ENCODE results near the gene CD164. TPM values are rescaled to one million over a fixed set of nuclear protein-coding genes. Genes with fewer than 3 reads are reported as not detected.
"Not testable (repeated sequence)": the region's sequence is repeated elsewhere in the genome, so short reads cannot be mapped to it uniquely, and the experiment has no call there.

Gene CD164
- polyA plus RNA-seq, 1 donor from 2014 or later = 215 TPM

- Mint-ChIP-seq H3K36me3 (no peaks in the 10 kb centered on the region), H3K27me3 (no peaks in the 10 kb centered on the region)
These were observed 6.0 kb upstream of the CD164 start for GRCh38 chr6:109388265-109388664.

GRCh38 chr6:109383438-109383940 is 1.2 kb upstream of the CD164 start:
- H3K27me3 Mint-ChIP-seq = no peaks in the 10 kb centered on the region
- peaks cover 20 to 30% (median 27%) of the 10 kb centered on the region in 3 donors for H3K4me1 Mint-ChIP-seq
- peak overlapping the region; percentile 94 to 99 (median 98) for H3K4me3 Mint-ChIP-seq
- H3K9me3 Mint-ChIP-seq = peaks cover 0 to 2% (median 0%) of the 10 kb centered on the region in 3 donors
- H3K27ac Mint-ChIP-seq = peak overlapping the region; percentile 99 to 100 (median 100)
- H3K36me3 Mint-ChIP-seq = no peaks in the 10 kb centered on the region

More at GRCh38 chr6:109388265-109388664, 6.0 kb upstream of the CD164 start:
- H3K9me3 Mint-ChIP-seq = no peaks in the 10 kb centered on the region
- H3K27ac Mint-ChIP-seq = no peak overlapping the region
- peaks cover 0 to 9% (median 6%) of the 10 kb centered on the region in 3 donors for H3K4me1 Mint-ChIP-seq
- no peak overlapping the region for H3K4me3 Mint-ChIP-seq

GRCh38 chr6:109382576-109383437 is 540 bp upstream of the CD164 start:
- Mint-ChIP-seq H3K4me3 (peak overlapping the region; percentile 94 to 99 (median 98)), H3K27ac (peak overlapping the region; percentile 99 to 100 (median 100)), H3K27me3 (no peaks in the 10 kb centered on the region), H3K9me3 (peaks cover 0 to 2% (median 0%) of the 10 kb centered on the region in 3 donors), H3K4me1 (peaks cover 26 to 37% (median 28%) of the 10 kb centered on the region in 3 donors), H3K36me3 (no peaks in the 10 kb centered on the region)

- no peaks in the 10 kb centered on the region for H3K27me3 Mint-ChIP-seq
- H3K4me3 Mint-ChIP-seq = peak overlapping the region; percentile 91 to 99 (median 98)
- H3K4me1 Mint-ChIP-seq = peaks cover 31 to 46% (median 35%) of the 10 kb centered on the region in 3 donors
- H3K9me3 Mint-ChIP-seq = peaks cover 0 to 2% (median 0%) of the 10 kb centered on the region in 3 donors
- no peaks in the 10 kb centered on the region for H3K36me3 Mint-ChIP-seq
- H3K27ac Mint-ChIP-seq = peak overlapping the region; percentile 94 to 100 (median 100)
These were observed 1.1 kb downstream of the CD164 start for GRCh38 chr6:109381061-109381746.

- H3K4me1 Mint-ChIP-seq = peaks cover 35 to 49% (median 40%) of the 10 kb centered on the region in 3 donors
These were observed 2.6 kb downstream of the CD164 start for GRCh38 chr6:109379711-109380110.

GRCh38 chr6:109377717-109378116 is 4.5 kb downstream of the CD164 start:
- peaks cover 6% of the 10 kb centered on the region for H3K36me3 Mint-ChIP-seq
- H3K27ac Mint-ChIP-seq = peak overlapping the region in 1 of 3 donors; percentile 9
- H3K9me3 Mint-ChIP-seq = peaks cover 0 to 2% (median 0%) of the 10 kb centered on the region in 3 donors
- H3K27me3 Mint-ChIP-seq = no peaks in the 10 kb centered on the region
- peak overlapping the region; percentile 2 to 56 (median 38) for H3K4me3 Mint-ChIP-seq
- H3K4me1 Mint-ChIP-seq = peaks cover 50 to 58% (median 57%) of the 10 kb centered on the region in 3 donors

More at GRCh38 chr6:109379711-109380110, 2.6 kb downstream of the CD164 start:
- Mint-ChIP-seq H3K27me3 (no peaks in the 10 kb centered on the region), H3K4me3 (peak overlapping the region; percentile 82 to 99 (median 92)), H3K9me3 (peaks cover 0 to 2% (median 0%) of the 10 kb centered on the region in 3 donors), H3K27ac (peak overlapping the region in 2 of 3 donors; percentile 76 to 87), H3K36me3 (peaks cover under 1% of the 10 kb centered on the region)

GRCh38 chr6:109374326-109374892 is 7.9 kb downstream of the CD164 start:
- Mint-ChIP-seq H3K9me3 (no peaks in the 10 kb centered on the region), H3K27me3 (no peaks in the 10 kb centered on the region), H3K4me1 (peaks cover 43 to 60% (median 51%) of the 10 kb centered on the region in 3 donors), H3K4me3 (peak overlapping the region in 2 of 4 donors; percentile 18 to 82), H3K27ac (peak overlapping the region; percentile 28 to 77 (median 67)), H3K36me3 (peaks cover 6% of the 10 kb centered on the region)

- no peaks in the 10 kb centered on the region for H3K27me3 Mint-ChIP-seq
- peaks cover 38 to 54% (median 44%) of the 10 kb centered on the region in 3 donors for H3K4me1 Mint-ChIP-seq
- no peaks in the 10 kb centered on the region for H3K9me3 Mint-ChIP-seq
- peak overlapping the region in 3 of 4 donors; percentile 4 to 82 (median 69) for H3K4me3 Mint-ChIP-seq
- peak overlapping the region in 2 of 3 donors; percentile 28 to 85 for H3K27ac Mint-ChIP-seq
- peaks cover 6% of the 10 kb centered on the region for H3K36me3 Mint-ChIP-seq
These were observed 8.5 kb downstream of the CD164 start for GRCh38 chr6:109373762-109374161.

GRCh38 chr6:109373331-109373730 is 8.9 kb downstream of the CD164 start:
- peak overlapping the region in 2 of 3 donors; percentile 28 to 85 for H3K27ac Mint-ChIP-seq
- no peaks in the 10 kb centered on the region for H3K27me3 Mint-ChIP-seq
- H3K4me1 Mint-ChIP-seq = peaks cover 37 to 51% (median 44%) of the 10 kb centered on the region in 3 donors
- H3K9me3 Mint-ChIP-seq = no peaks in the 10 kb centered on the region
- H3K4me3 Mint-ChIP-seq = peak overlapping the region in 2 of 4 donors; percentile 24 to 69
- peaks cover 6% of the 10 kb centered on the region for H3K36me3 Mint-ChIP-seq

GRCh38 chr6:109372130-109372529 is 10.1 kb downstream of the CD164 start:
- Mint-ChIP-seq H3K4me1 (peaks cover 27 to 41% (median 39%) of the 10 kb centered on the region in 3 donors), H3K27ac (peak overlapping the region in 1 of 3 donors; percentile 14), H3K36me3 (peaks cover 6% of the 10 kb centered on the region), H3K9me3 (no peaks in the 10 kb centered on the region), H3K27me3 (no peaks in the 10 kb centered on the region), H3K4me3 (peak overlapping the region in 1 of 4 donors; percentile 17)

GRCh38 chr6:109370792-109371191 is 11.5 kb downstream of the CD164 start:
- H3K27me3 Mint-ChIP-seq = no peaks in the 10 kb centered on the region
- no peak overlapping the region for H3K27ac Mint-ChIP-seq

GRCh38 chr6:109370336-109370735 is 11.9 kb downstream of the CD164 start:
- no peaks in the 10 kb centered on the region for H3K9me3 Mint-ChIP-seq

More at GRCh38 chr6:109370792-109371191, 11.5 kb downstream of the CD164 start:
- no peaks in the 10 kb centered on the region for H3K9me3 Mint-ChIP-seq
- no peak overlapping the region for H3K4me3 Mint-ChIP-seq
- peaks cover 8% of the 10 kb centered on the region for H3K36me3 Mint-ChIP-seq
- H3K4me1 Mint-ChIP-seq = peaks cover 24 to 44% (median 37%) of the 10 kb centered on the region in 3 donors

GRCh38 chr6:109369728-109370127 is 12.5 kb downstream of the CD164 start:
- Mint-ChIP-seq H3K27ac (peak overlapping the region in 1 of 3 donors; percentile 45), H3K9me3 (peaks cover 0 to under 1% (median 0%) of the 10 kb centered on the region in 3 donors), H3K36me3 (peaks cover 9% of the 10 kb centered on the region), H3K27me3 (no peaks in the 10 kb centered on the region), H3K4me3 (no peak overlapping the region), H3K4me1 (peaks cover 22 to 41% (median 36%) of the 10 kb centered on the region in 3 donors)

More at GRCh38 chr6:109370336-109370735, 11.9 kb downstream of the CD164 start:
- Mint-ChIP-seq H3K36me3 (peaks cover 8% of the 10 kb centered on the region), H3K4me1 (peaks cover 24 to 44% (median 37%) of the 10 kb centered on the region in 3 donors), H3K27ac (peak overlapping the region in 1 of 3 donors; percentile 53), H3K27me3 (no peaks in the 10 kb centered on the region), H3K4me3 (no peak overlapping the region)

- H3K36me3 Mint-ChIP-seq = peaks cover 12% of the 10 kb centered on the region
- peaks cover 4 to 14% (median 6%) of the 10 kb centered on the region in 3 donors for H3K4me1 Mint-ChIP-seq
- not testable (repeated sequence) for H3K27me3 Mint-ChIP-seq, H3K4me3 Mint-ChIP-seq, H3K27ac Mint-ChIP-seq, H3K9me3 Mint-ChIP-seq
These were observed 17.7 kb downstream of the CD164 start for GRCh38 chr6:109364382-109365078.

Data from IgD-negative memory B cell (primary cell).